Fibroblast of lung (primary cell): Measurements from ENCODE around the gene VPS41. TPM values are rescaled to one million over a fixed set of nuclear protein-coding genes. Genes with fewer than 3 reads are reported as not detected.

Experiments used
- DNase-seq, 2 donors: peaks; one replicate each; pipeline versions ENCODE4 v3.0.0 to v3.0.0-alpha.2; 2010; ENCODE audit warnings: low read depth in 2 of 2
- H2AFZ ChIP-seq: 2 replicates; pipeline ENCODE4 v1.5.1; 2012; ENCODE audit warnings: low read length, control low read depth, inconsistent platforms
- H3K27ac ChIP-seq: 2 replicates; pipeline ENCODE4 v1.5.1; 2011; ENCODE audit warnings: low read length, control low read depth; ENCODE audit not compliant: insufficient read depth
- H3K27me3 ChIP-seq: 2 replicates; pipeline ENCODE4 v1.5.1; 2011; ENCODE audit warnings: mild to moderate bottlenecking, low read length; ENCODE audit not compliant: control insufficient read depth, insufficient read depth
- H3K36me3 ChIP-seq: 2 replicates; pipeline ENCODE4 v1.5.1; 2011; ENCODE audit warnings: low read length; ENCODE audit not compliant: control insufficient read depth, insufficient read depth
- H3K4me1 ChIP-seq: 2 replicates; pipeline ENCODE4 v1.5.1; 2011; ENCODE audit warnings: low read length; ENCODE audit not compliant: control insufficient read depth, insufficient read depth; ENCODE audit errors: extremely low read depth
- H3K4me2 ChIP-seq: 2 replicates; pipeline ENCODE4 v1.5.1; 2011; ENCODE audit warnings: low read length, control low read depth; ENCODE audit not compliant: insufficient read depth; ENCODE audit errors: extremely low read depth
- H3K4me3 ChIP-seq, 4 experiments: fragments of 200-600 bp in 1 of 4; sonication (generic) in 1 of 4; replicated peaks in 1 of 4; 2 replicates each; pipeline ENCODE4 v1.5.1; 2011 to 2016; ENCODE audit warnings: low read length in 4 of 4, low read depth in 3 of 4, mild to moderate bottlenecking in 3 of 4, control low read depth in 2 of 4, inconsistent platforms in 1 of 4, mixed read lengths in 1 of 4; ENCODE audit not compliant: insufficient read depth in 1 of 4; ENCODE audit errors: control extremely low read depth in 1 of 4
- H3K79me2 ChIP-seq: 2 replicates; pipeline ENCODE4 v1.5.1; 2012; ENCODE audit warnings: mild to moderate bottlenecking, low read length, inconsistent platforms; ENCODE audit not compliant: control insufficient read depth, insufficient read depth
- H3K9ac ChIP-seq: 2 replicates; pipeline ENCODE4 v1.5.1; 2011; ENCODE audit warnings: mild to moderate bottlenecking, low read length, control low read depth; ENCODE audit not compliant: insufficient read depth
- H3K9me3 ChIP-seq: 2 replicates; pipeline ENCODE4 v1.5.1; 2012; ENCODE audit warnings: low read depth, low read length; ENCODE audit not compliant: control insufficient read depth, insufficient read depth
- H4K20me1 ChIP-seq: 2 replicates; pipeline ENCODE4 v1.5.1; 2011; ENCODE audit warnings: low read length; ENCODE audit not compliant: control insufficient read depth, insufficient read depth; ENCODE audit errors: extremely low read depth
- CTCF ChIP-seq, 2 donors: IDR thresholded peaks in 1 of 2; conservative IDR thresholded peaks in 1 of 2; 1 replicate in 1 of 2; 2 replicates in 1 of 2; pipeline ENCODE4 v1.5.1; 2011 to 2012; ENCODE audit warnings: low read length in 2 of 2, control low read depth in 1 of 2, inconsistent platforms in 1 of 2, low read depth in 1 of 2, mild to moderate bottlenecking in 1 of 2
- EZH2 ChIP-seq: IDR thresholded peaks from 2 replicates; pipeline ENCODE4 v1.5.1; 2012; ENCODE audit warnings: low read length, control low read depth, mild to moderate bottlenecking; ENCODE audit errors: missing control alignments
- polyA plus RNA-seq, 2 donors: library from polyadenylated mRNA; depleted of rRNA in 1 of 2; stranded (reverse) in 1 of 2; unstranded in 1 of 2; fragments of >200 nt; gene quantifications; 2 replicates each; pipeline ENCODE4 v1.2.1, GENCODE V29; 2011 to 2012; ENCODE audit warnings: missing spikeins in 1 of 2
- total RNA-seq: library from RNA; depleted of rRNA; stranded (reverse); fragments of >200 nt; gene quantifications from 2 replicates; pipeline ENCODE4 v1.2.1, GENCODE V29; 2014

The VPS41 gene
- total and polyA plus RNA-seq, 2 donors (not counting 1 experiment from before 2014, with no cell fraction given): 55.5 to 66.7 TPM

GRCh38 chr7:38907066-38907465 is 1.9 kb downstream of the VPS41 start:
- no peak overlapping the region for H3K9ac ChIP-seq

GRCh38 chr7:38905056-38905759 is 3.8 kb downstream of the VPS41 start:
- no peaks in the 10 kb centered on the region for H4K20me1 ChIP-seq
- no peaks in the 10 kb centered on the region for H3K27me3 ChIP-seq
- no peak overlapping the region for H2AFZ ChIP-seq
- H3K79me2 ChIP-seq: peaks cover 2% of the 10 kb centered on the region
- H3K27ac ChIP-seq: no peak overlapping the region
- DNase-seq: peak in 1 of 2 donors; percentile 15
- H3K9ac ChIP-seq: no peak overlapping the region
- H3K9me3 ChIP-seq: no peaks in the 10 kb centered on the region
- no peaks in the 10 kb centered on the region for H3K36me3 ChIP-seq
- H3K4me3 ChIP-seq: no peak overlapping the region
- H3K4me2 ChIP-seq: no peak overlapping the region
- H3K4me1 ChIP-seq: no peaks in the 10 kb centered on the region
- TF ChIP-seq CTCF (conservative IDR thresholded peaks at IDR 0.05 in 1 of 2, IDR thresholded peaks at IDR 0.05 in 1 of 2; ENCODE audit: low read depth in 1 of 2, low read length in 2 of 2): no peak
- no peak for TF ChIP-seq EZH2

More at GRCh38 chr7:38907066-38907465, 1.9 kb downstream of the VPS41 start:
- H3K36me3 ChIP-seq: no peaks in the 10 kb centered on the region
- H3K4me1 ChIP-seq: no peaks in the 10 kb centered on the region
- H3K27ac ChIP-seq: no peak overlapping the region
- peaks cover 2% of the 10 kb centered on the region for H3K79me2 ChIP-seq
- no peaks in the 10 kb centered on the region for H4K20me1 ChIP-seq
- no peak overlapping the region for H2AFZ ChIP-seq
- TF ChIP-seq EZH2: no peak
- no peak for TF ChIP-seq CTCF (conservative IDR thresholded peaks at IDR 0.05 in 1 of 2, IDR thresholded peaks at IDR 0.05 in 1 of 2; ENCODE audit: low read depth in 1 of 2, low read length in 2 of 2)
- no peak overlapping the region for H3K4me3 ChIP-seq
- no peaks in the 10 kb centered on the region for H3K27me3 ChIP-seq
- DNase-seq: no peak
- H3K4me2 ChIP-seq: no peak overlapping the region
- H3K9me3 ChIP-seq: no peaks in the 10 kb centered on the region

- Histone ChIP-seq H3K27ac (no peak overlapping the region), H3K4me1 (no peaks in the 10 kb centered on the region), H3K4me2 (no peak overlapping the region), H3K79me2 (peaks cover 2% of the 10 kb centered on the region), H4K20me1 (no peaks in the 10 kb centered on the region), H3K4me3 (no peak overlapping the region), H3K27me3 (no peaks in the 10 kb centered on the region), H2AFZ (no peak overlapping the region), H3K36me3 (no peaks in the 10 kb centered on the region), H3K9me3 (no peaks in the 10 kb centered on the region), H3K9ac (no peak overlapping the region)
- no peak for DNase-seq
- TF ChIP-seq EZH2: no peak
- no peak for TF ChIP-seq CTCF (conservative IDR thresholded peaks at IDR 0.05 in 1 of 2, IDR thresholded peaks at IDR 0.05 in 1 of 2; ENCODE audit: low read depth in 1 of 2, low read length in 2 of 2)
Observed at GRCh38 chr7:38903057-38903456, 5.9 kb downstream of the VPS41 start.
